ENCODE data around the gene PSMD12. TPM values are rescaled to one million over a fixed set of nuclear protein-coding genes. Genes with fewer than 3 reads are reported as not detected.

The PSMD12 gene
- total RNA-seq, 1 experiment from 2014 or later, result 84.4 TPM

- no peaks in the 10 kb centered on the region for H3K27me3 ChIP-seq (replicated peaks; ENCODE audit: control insufficient read depth, insufficient read depth, low read length)
- no peak overlapping the region for H3K4me3 ChIP-seq (ENCODE audit: low read depth, low read length)
- no peak overlapping the region for H3K27ac Mint-ChIP-seq (ENCODE audit: unreplicated experiment)
- no peaks in the 10 kb centered on the region for H3K36me3 Mint-ChIP-seq (ENCODE audit: insufficient read depth, unreplicated experiment)
- no peaks in the 10 kb centered on the region for H3K27me3 Mint-ChIP-seq (ENCODE audit: insufficient read depth, unreplicated experiment)
- no peaks in the 10 kb centered on the region for H3K4me1 Mint-ChIP-seq (ENCODE audit: low read depth, unreplicated experiment)
- no peak for DNase-seq
- no TSS peak for BruUV-seq (replicated peaks)
- H3K36me3 ChIP-seq (ENCODE audit: control insufficient read depth, insufficient read depth, low read length), result no peaks in the 10 kb centered on the region
- H3K4me3 Mint-ChIP-seq (ENCODE audit: unreplicated experiment), result no peak overlapping the region
- no peaks in the 10 kb centered on the region for H3K4me1 ChIP-seq
- POLR2A ChIA-PET, result no interaction called here
- no peak for TF ChIP-seq CTCF (IDR thresholded peaks at IDR 0.05; ENCODE audit: insufficient read depth in 1 of 2, low read depth in 1 of 2, low read length in 1 of 2, severe bottlenecking in 1 of 2, unreplicated experiment in 1 of 2)
- intact Hi-C loops (cut with micrococcal nuclease; ENCODE audit: unreplicated experiment), result no loop called here
- CTCF ChIA-PET, result no interaction called here
- H3K9me3 Mint-ChIP-seq (ENCODE audit: unreplicated experiment), result no peaks in the 10 kb centered on the region
- H3K9me3 ChIP-seq, result no peaks in the 10 kb centered on the region
These were observed 33.8 kb upstream of the PSMD12 start for GRCh38 chr17:67400193-67400592.

GRCh38 chr17:67399676-67400075 is 33.3 kb upstream of the PSMD12 start:
- Mint-ChIP-seq H3K4me1 (ENCODE audit: low read depth, unreplicated experiment) (no peaks in the 10 kb centered on the region), H3K27me3 (ENCODE audit: insufficient read depth, unreplicated experiment) (no peaks in the 10 kb centered on the region), H3K36me3 (ENCODE audit: insufficient read depth, unreplicated experiment) (no peaks in the 10 kb centered on the region), H3K4me3 (ENCODE audit: unreplicated experiment) (no peak overlapping the region), H3K9me3 (ENCODE audit: unreplicated experiment) (no peaks in the 10 kb centered on the region), H3K27ac (ENCODE audit: unreplicated experiment) (no peak overlapping the region)
- no TSS peak for BruUV-seq (replicated peaks)
- Histone ChIP-seq H3K9me3 (no peaks in the 10 kb centered on the region), H3K36me3 (ENCODE audit: control insufficient read depth, insufficient read depth, low read length) (no peaks in the 10 kb centered on the region), H3K27me3 (replicated peaks; ENCODE audit: control insufficient read depth, insufficient read depth, low read length) (no peaks in the 10 kb centered on the region), H3K4me1 (no peaks in the 10 kb centered on the region), H3K4me3 (ENCODE audit: low read depth, low read length) (no peak overlapping the region)
- ChIA-PET CTCF (no interaction called here), POLR2A (no interaction called here)
- no peak for DNase-seq
- intact Hi-C loops (cut with micrococcal nuclease; ENCODE audit: unreplicated experiment), result no loop called here
- TF ChIP-seq CTCF (IDR thresholded peaks at IDR 0.05; ENCODE audit: insufficient read depth in 1 of 2, low read depth in 1 of 2, low read length in 1 of 2, severe bottlenecking in 1 of 2, unreplicated experiment in 1 of 2), result no peak

GRCh38 chr17:67393809-67394397 is 27.5 kb upstream of the PSMD12 start:
- Mint-ChIP-seq H3K4me3 (ENCODE audit: unreplicated experiment) (no peak overlapping the region), H3K27me3 (ENCODE audit: insufficient read depth, unreplicated experiment) (no peaks in the 10 kb centered on the region), H3K9me3 (ENCODE audit: unreplicated experiment) (no peaks in the 10 kb centered on the region), H3K27ac (ENCODE audit: unreplicated experiment) (no peak overlapping the region), H3K4me1 (ENCODE audit: low read depth, unreplicated experiment) (peaks cover 8% of the 10 kb centered on the region), H3K36me3 (ENCODE audit: insufficient read depth, unreplicated experiment) (no peaks in the 10 kb centered on the region)
- TF ChIP-seq CTCF (IDR thresholded peaks at IDR 0.05; ENCODE audit: insufficient read depth in 1 of 2, low read depth in 1 of 2, low read length in 1 of 2, severe bottlenecking in 1 of 2, unreplicated experiment in 1 of 2), result no peak
- intact Hi-C loops (cut with micrococcal nuclease; ENCODE audit: unreplicated experiment), result no loop called here
- Histone ChIP-seq H3K4me3 (ENCODE audit: low read depth, low read length) (no peak overlapping the region), H3K36me3 (ENCODE audit: control insufficient read depth, insufficient read depth, low read length) (no peaks in the 10 kb centered on the region), H3K9me3 (no peaks in the 10 kb centered on the region), H3K27me3 (replicated peaks; ENCODE audit: control insufficient read depth, insufficient read depth, low read length) (no peaks in the 10 kb centered on the region), H3K4me1 (no peaks in the 10 kb centered on the region)
- no TSS peak for BruUV-seq (replicated peaks)
- DNase-seq, result no peak
- ChIA-PET CTCF (no interaction called here), POLR2A (no interaction called here)
